GM10847 (cell line): ENCODE data around the gene MFAP3.

Experiments used
- POLR2A ChIP-seq: IDR thresholded peaks from 2 replicates; pipeline ENCODE4 v1.6.1; 2011; ENCODE audit not compliant: insufficient read length; ENCODE audit errors: extremely low read depth

MFAP3 gene

GRCh38 chr5:154038707-154039457, at the start of gene MFAP3, which contains the start of gene FAM114A2:
Gene MFAP3, plus strand, starts transcription at chr5:154038967. Its CDS starts 10,756 bp downstream, at chr5:154049723.
Gene FAM114A2, minus strand, starts transcription at chr5:154038910. Its CDS starts 3,957 bp downstream, at chr5:154034953.
- TF ChIP-seq POLR2A = peak; percentile 95

- TF ChIP-seq POLR2A = no peak
These were observed 47.6 kb upstream of the MFAP3 start for GRCh38 chr5:153991168-153991567.

GRCh38 chr5:153998010-153998409, 40.8 kb upstream of the MFAP3 start:
- no peak for TF ChIP-seq POLR2A

GRCh38 chr5:153998768-153999167, 40.0 kb upstream of the MFAP3 start:
- no peak for TF ChIP-seq POLR2A

- TF ChIP-seq POLR2A = no peak
These were observed 38.8 kb upstream of the MFAP3 start for GRCh38 chr5:153999995-154000394.

- no peak for TF ChIP-seq POLR2A
These were observed 38.1 kb upstream of the MFAP3 start for GRCh38 chr5:154000703-154001102.

- no peak for TF ChIP-seq POLR2A
These were observed 36.7 kb upstream of the MFAP3 start for GRCh38 chr5:154002093-154002492.

- TF ChIP-seq POLR2A = no peak
These were observed 36.2 kb upstream of the MFAP3 start for GRCh38 chr5:154002511-154003020.

- no peak for TF ChIP-seq POLR2A
These were observed 33.1 kb upstream of the MFAP3 start for GRCh38 chr5:154005648-154006047.

- no peak for TF ChIP-seq POLR2A
These were observed 28.1 kb upstream of the MFAP3 start for GRCh38 chr5:154010660-154011059.

GRCh38 chr5:154015071-154015693, 23.6 kb upstream of the MFAP3 start:
- no peak for TF ChIP-seq POLR2A

- TF ChIP-seq POLR2A = no peak
These were observed 12.8 kb upstream of the MFAP3 start for GRCh38 chr5:154025951-154026350.

GRCh38 chr5:154031937-154032489, 6.8 kb upstream of the MFAP3 start:
- TF ChIP-seq POLR2A = no peak

- TF ChIP-seq POLR2A = no peak
These were observed 3.8 kb upstream of the MFAP3 start for GRCh38 chr5:154034944-154035343.

- no peak for TF ChIP-seq POLR2A
These were observed 483 bp upstream of the MFAP3 start for GRCh38 chr5:154038261-154038706.

- TF ChIP-seq POLR2A = no peak
These were observed 677 bp downstream of the MFAP3 start for GRCh38 chr5:154039458-154039829.
